Cardiac muscle cell (in vitro differentiated cells and primary cell): ENCODE measurements around the gene ATAD3B. TPM values are rescaled to one million over a fixed set of nuclear protein-coding genes. Genes with fewer than 3 reads are reported as not detected.

ENCODE experiments used
- DNase-seq, 2 donors: peaks; one replicate each; pipeline versions ENCODE4 v3.0.0 to v3.0.0-alpha.2; 2010 to 2017; ENCODE audit warnings: low read depth in 1 of 2, low spot score in 1 of 2
- H3K27ac ChIP-seq: fragments of 200-600 bp; sonication (generic); 2 replicates; pipeline ENCODE4 v1.5.1; 2016
- H3K27me3 ChIP-seq: fragments of 200-600 bp; sonication (generic); 2 replicates; pipeline ENCODE4 v1.6.0; 2016; ENCODE audit warnings: control low read depth
- H3K36me3 ChIP-seq: fragments of 200-600 bp; sonication (generic); 2 replicates; pipeline ENCODE4 v1.5.1; 2016; ENCODE audit warnings: control low read depth
- H3K4me1 ChIP-seq: fragments of 200-600 bp; sonication (generic); 2 replicates; pipeline ENCODE4 v1.8.1; 2017; ENCODE audit warnings: low read depth, mild to moderate bottlenecking, mixed run types
- H3K4me3 ChIP-seq: fragments of 200-600 bp; sonication (generic); 2 replicates; pipeline ENCODE4 v1.5.1; 2016; ENCODE audit warnings: mild to moderate bottlenecking
- H3K9me3 ChIP-seq: fragments of 200-600 bp; sonication (generic); 2 replicates; pipeline ENCODE4 v1.5.1; 2017; ENCODE audit warnings: low read depth, mild to moderate bottlenecking, control low read depth
- CTCF ChIP-seq: IDR thresholded peaks from 2 replicates; pipeline ENCODE4 v1.5.1; 2012; ENCODE audit warnings: low read depth, mild to moderate bottlenecking, low read length
- polyA plus RNA-seq: library from polyadenylated mRNA; unstranded; fragments of >200 nt; fragmentation: Nextera tagmentation; extraction: Ambion mirVana; gene quantifications from 2 replicates; pipeline ENCODE4 v1.2.1, GENCODE V29; 2016
- total RNA-seq: library from RNA; depleted of rRNA; stranded (reverse); fragments of >200 nt; gene quantifications from 2 replicates; pipeline ENCODE4 v1.2.3, GENCODE V29; 2016

Gene ATAD3B
- total RNA-seq = 28.1 and 37.4 TPM in 2 replicates
- polyA plus RNA-seq = 25.8 and 30.2 TPM in 2 replicates

DNA sequence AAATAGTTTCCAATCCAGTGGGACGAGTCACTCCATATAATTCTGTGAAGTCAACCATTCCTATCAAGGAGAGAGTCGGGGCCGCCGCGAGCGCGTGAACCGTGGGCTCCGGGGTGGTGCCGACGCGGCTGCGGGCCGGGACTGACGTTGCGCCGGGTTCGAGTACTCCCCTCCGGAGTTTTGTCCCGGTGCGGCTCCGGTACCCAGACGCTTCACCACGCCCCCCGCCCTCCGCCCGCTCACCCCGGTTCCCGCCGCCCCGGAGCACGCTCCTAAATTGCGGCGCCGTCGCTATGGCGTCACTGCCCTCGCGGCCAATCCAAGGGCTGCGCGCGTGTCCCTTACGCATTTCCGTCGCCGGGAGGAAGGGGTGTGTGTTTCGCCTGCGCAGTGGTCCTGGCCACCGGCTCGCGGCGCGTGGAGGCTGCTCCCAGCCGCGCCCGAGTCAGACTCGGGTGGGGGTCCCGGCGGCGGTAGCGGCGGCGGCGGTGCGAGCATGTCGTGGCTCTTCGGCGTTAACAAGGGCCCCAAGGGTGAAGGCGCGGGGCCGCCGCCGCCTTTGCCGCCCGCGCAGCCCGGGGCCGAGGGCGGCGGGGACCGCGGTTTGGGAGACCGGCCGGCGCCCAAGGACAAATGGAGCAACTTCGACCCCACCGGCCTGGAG, at the start of gene ATAD3B:
ATAD3B (plus strand) TSS at position 377 of the 664 bp plus-strand sequence; CDS start at position 497, 120 bp downstream.
- Histone ChIP-seq H3K36me3 (no peaks in the 10 kb centered on the region), H3K27me3 (no peaks in the 10 kb centered on the region), H3K27ac (peak within 1 kb of the TSS; percentile 70), H3K4me1 (peaks cover 4% of the 10 kb centered on the region), H3K4me3 (peak within 1 kb of the TSS; percentile 85), H3K9me3 (no peaks in the 10 kb centered on the region)
- no peak for TF ChIP-seq CTCF
- DNase-seq = peak; percentile 93 to 94

- no peaks in the 10 kb centered on the region for H3K36me3 ChIP-seq
- H3K9me3 ChIP-seq = no peaks in the 10 kb centered on the region
- H3K4me1 ChIP-seq = no peaks in the 10 kb centered on the region
- no peak for DNase-seq
- H3K27me3 ChIP-seq = no peaks in the 10 kb centered on the region
- no peak overlapping the region for H3K27ac ChIP-seq
- TF ChIP-seq CTCF = no peak
- H3K4me3 ChIP-seq = no peak overlapping the region
These were observed 49.6 kb upstream of the ATAD3B start for GRCh38 chr1:1421907-1422464.

GRCh38 chr1:1422465-1423244, 48.9 kb upstream of the ATAD3B start:
- Histone ChIP-seq H3K27ac (no peak overlapping the region), H3K4me1 (no peaks in the 10 kb centered on the region)
- no peak for DNase-seq

DNA sequence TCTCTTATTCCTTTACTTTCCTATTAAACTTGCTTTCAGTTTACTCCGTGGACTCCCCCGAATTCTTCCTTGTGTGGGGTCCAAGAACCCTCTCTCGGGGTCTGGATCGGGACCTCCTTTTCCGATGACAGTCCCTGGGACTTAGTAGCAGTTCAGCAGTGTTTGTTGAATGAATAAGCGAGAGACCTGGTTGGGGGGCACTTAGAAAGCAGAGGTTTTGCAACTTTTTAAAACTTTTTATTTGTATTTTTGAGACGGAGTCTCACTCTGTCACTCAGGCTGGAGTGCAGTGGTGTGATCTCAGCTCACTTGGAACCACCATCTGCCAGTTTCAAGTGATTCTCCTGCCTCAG, 48.3 kb upstream of the ATAD3B start:
- Histone ChIP-seq H3K9me3 (no peaks in the 10 kb centered on the region), H3K27ac (no peak overlapping the region), H3K4me3 (no peak overlapping the region), H3K4me1 (no peaks in the 10 kb centered on the region), H3K36me3 (no peaks in the 10 kb centered on the region), H3K27me3 (no peaks in the 10 kb centered on the region)
- TF ChIP-seq CTCF = no peak
- DNase-seq = no peak

More at GRCh38 chr1:1422465-1423244, 48.9 kb upstream of the ATAD3B start:
- H3K27me3 ChIP-seq = no peaks in the 10 kb centered on the region
- H3K9me3 ChIP-seq = no peaks in the 10 kb centered on the region
- H3K4me3 ChIP-seq = no peak overlapping the region
- TF ChIP-seq CTCF = no peak
- H3K36me3 ChIP-seq = no peaks in the 10 kb centered on the region

- Histone ChIP-seq H3K9me3 (no peaks in the 10 kb centered on the region), H3K27me3 (no peaks in the 10 kb centered on the region), H3K27ac (no peak overlapping the region), H3K4me1 (no peaks in the 10 kb centered on the region), H3K36me3 (no peaks in the 10 kb centered on the region), H3K4me3 (no peak overlapping the region)
- no peak for DNase-seq
- TF ChIP-seq CTCF = no peak
These were observed 46.9 kb upstream of the ATAD3B start for GRCh38 chr1:1424707-1425106.
